Activated T-cell treated with anti-CD3 and anti-CD28 coated beads, Interleukin-2, amount 50 U/mL, for 72 hours (primary cell): ENCODE results near the gene GMPR2. TPM values are rescaled to one million over a fixed set of nuclear protein-coding genes. Genes with fewer than 3 reads are reported as not detected.

ENCODE experiments used
- ATAC-seq, 2 donors: fragments of 150-1000 bp; cut with Tn5 transposase; replicated peaks in 1 of 2; 2 replicates each; pipeline ENCODE4 v1.10.0; 2021; ENCODE audit warnings: moderate library complexity in 2 of 2, mild to moderate bottlenecking in 1 of 2
- DNase-seq, 2 donors: peaks; one replicate each; pipeline ENCODE4 v3.0.0; 2021 to 2022; ENCODE audit warnings: mixed read lengths in 1 of 2
- H3K27ac Mint-ChIP-seq: one replicate; pipeline ENCODE4 v1.8.0; 2022; ENCODE audit warnings: mild to moderate bottlenecking, moderate library complexity, mixed read lengths
- H3K27me3 Mint-ChIP-seq: one replicate; pipeline ENCODE4 v1.8.0; 2022; ENCODE audit warnings: low read depth, mixed read lengths
- H3K36me3 Mint-ChIP-seq, 2 donors: one replicate each; pipeline ENCODE4 v1.8.0; 2022; ENCODE audit warnings: mixed read lengths in 2 of 2, mild to moderate bottlenecking in 1 of 2; ENCODE audit not compliant: insufficient read depth in 2 of 2
- H3K4me1 Mint-ChIP-seq: one replicate; pipeline ENCODE4 v1.8.0; 2022; ENCODE audit warnings: low read depth, mixed read lengths
- H3K4me3 Mint-ChIP-seq, 2 donors: one replicate each; pipeline ENCODE4 v1.8.0; 2022; ENCODE audit warnings: mild to moderate bottlenecking in 2 of 2, mixed read lengths in 2 of 2, moderate library complexity in 2 of 2
- H3K9me3 Mint-ChIP-seq, 2 donors: one replicate each; pipeline ENCODE4 v1.8.0; 2022; ENCODE audit warnings: mixed read lengths in 2 of 2
- total RNA-seq, 2 donors: library from RNA; stranded (reverse); gene quantifications; one replicate each; pipeline ENCODE4 v1.2.3, GENCODE V29; 2022

The GMPR2 gene
- total RNA-seq, 2 donors from 2014 or later = 67.5 to 75.5 TPM

DNA sequence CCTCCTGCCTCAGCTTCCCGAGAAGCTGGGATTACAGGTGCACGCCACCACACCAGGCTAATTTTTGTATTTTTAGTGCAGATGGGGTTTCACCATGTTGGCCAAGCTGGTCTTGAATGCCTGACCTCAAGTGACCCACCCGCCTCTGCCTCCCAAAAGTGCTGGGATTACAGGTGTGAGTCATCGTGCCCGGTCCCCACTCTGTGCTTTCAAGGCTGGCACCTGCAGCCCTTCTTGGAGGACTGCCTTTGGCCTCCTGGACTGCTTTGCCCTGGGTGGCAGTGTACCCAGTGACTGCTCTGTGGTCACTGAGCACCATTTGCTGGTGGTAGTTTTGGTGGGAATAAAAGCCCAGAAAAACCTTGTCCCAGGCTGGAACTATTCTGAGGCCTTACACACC is 54.3 kb downstream of the GMPR2 start:
- Mint-ChIP-seq H3K4me3 (no peak overlapping the region), H3K27me3 (peaks cover 6% of the 10 kb centered on the region), H3K27ac (no peak overlapping the region), H3K9me3 (no peaks in the 10 kb centered on the region), H3K36me3 (peaks cover 5 to 9% of the 10 kb centered on the region in 2 donors), H3K4me1 (peaks cover 51% of the 10 kb centered on the region)
- no peak for ATAC-seq
- DNase-seq = no peak

Other genes starting within 250 kb of the GMPR2 start
- 10 to 100 TPM; 24.7 to 27.2 TPM for gene DHRS4L2, start 244.0 kb upstream of the GMPR2 start, total RNA-seq
- 1 to 10 TPM; 1.9 to 2.1 TPM for gene CARMIL3, start 180.9 kb upstream of the GMPR2 start, total RNA-seq
- under 1 TPM; 0.12 to 0.14 TPM for gene CPNE6, start 161.4 kb upstream of the GMPR2 start, total RNA-seq
- gene PCK2, start 138.6 kb upstream of the GMPR2 start, total RNA-seq = 100 to 1,000 TPM; 161 to 180 TPM
- gene DCAF11, start 118.2 kb upstream of the GMPR2 start, total RNA-seq = 100 to 1,000 TPM; 109 to 124 TPM
- 1 to 10 TPM; 5.2 TPM for gene NRL, start 118.0 kb upstream of the GMPR2 start, total RNA-seq
- 1 to 10 TPM in 1 of 2 donors, under 1 TPM in 1; 0.46 to 2.2 TPM for gene FITM1, start 102.3 kb upstream of the GMPR2 start, total RNA-seq
- 100 to 1,000 TPM; 342 to 378 TPM for gene PSME1, start 96.7 kb upstream of the GMPR2 start, total RNA-seq
- 10 to 100 TPM; 38.0 to 56.5 TPM for gene EMC9, start 91.3 kb upstream of the GMPR2 start, total RNA-seq
- 100 to 1,000 TPM; 369 to 376 TPM for gene PSME2, start 86.3 kb upstream of the GMPR2 start, total RNA-seq
- 10 to 100 TPM; 88.7 to 90.6 TPM for gene RNF31, start 85.4 kb upstream of the GMPR2 start, total RNA-seq
- gene IRF9, start 71.7 kb upstream of the GMPR2 start, total RNA-seq = 100 to 1,000 TPM; 245 to 263 TPM
- 10 to 100 TPM; 48.0 to 57.9 TPM for gene REC8, start 60.8 kb upstream of the GMPR2 start, total RNA-seq
- gene IPO4, start 44.1 kb upstream of the GMPR2 start, total RNA-seq = 10 to 100 TPM; 30.9 to 38.0 TPM
- 10 to 100 TPM; 27.4 to 32.5 TPM for gene TM9SF1, start 37.5 kb upstream of the GMPR2 start, total RNA-seq
- under 1 TPM in 1 of 2 donors, not detected in 1; 0.88 TPM for gene TSSK4, start 27.2 kb upstream of the GMPR2 start, total RNA-seq
- gene CHMP4A, start 19.4 kb upstream of the GMPR2 start, total RNA-seq = 100 to 1,000 TPM; 105 to 119 TPM
- 10 to 100 TPM; 16.8 to 20.2 TPM for gene MDP1, start 16.9 kb upstream of the GMPR2 start, total RNA-seq
- 100 to 1,000 TPM; 127 to 148 TPM for gene NEDD8, start 562 bp upstream of the GMPR2 start, total RNA-seq
- 100 to 1,000 TPM in 1 of 2 donors, 10 to 100 TPM in 1; 87.7 to 103 TPM for gene TINF2, start 9.7 kb downstream of the GMPR2 start, total RNA-seq
- gene TGM1, start 30.2 kb downstream of the GMPR2 start, total RNA-seq = 10 to 100 TPM in 1 of 2 donors, 1 to 10 TPM in 1; 9.3 to 14.0 TPM
- 10 to 100 TPM; 53.8 to 56.2 TPM for gene RABGGTA, start 38.7 kb downstream of the GMPR2 start, total RNA-seq
- 10 to 100 TPM; 28.5 to 29.0 TPM for gene DHRS1, start 66.9 kb downstream of the GMPR2 start, total RNA-seq
- gene NOP9, start 66.9 kb downstream of the GMPR2 start, total RNA-seq = 10 to 100 TPM; 31.7 to 34.0 TPM
- gene CIDEB, start 75.0 kb downstream of the GMPR2 start, total RNA-seq = 10 to 100 TPM; 11.6 to 12.9 TPM
- 10 to 100 TPM; 21.5 to 23.4 TPM for gene LTB4R2, start 77.2 kb downstream of the GMPR2 start, total RNA-seq
- 10 to 100 TPM; 27.1 to 28.5 TPM for gene LTB4R, start 78.6 kb downstream of the GMPR2 start, total RNA-seq
- gene ADCY4, start 102.1 kb downstream of the GMPR2 start, total RNA-seq = 1 to 10 TPM; 4.6 to 6.9 TPM
- gene RIPK3, start 107.1 kb downstream of the GMPR2 start, total RNA-seq = 10 to 100 TPM; 11.0 to 18.6 TPM
- 10 to 100 TPM in 1 of 2 donors, 1 to 10 TPM in 1; 2.6 to 11.3 TPM for gene NFATC4, start 135.3 kb downstream of the GMPR2 start, total RNA-seq
- gene NYNRIN, start 166.1 kb downstream of the GMPR2 start, total RNA-seq = under 1 TPM; 0.09 to 0.14 TPM
- gene CBLN3, start 196.7 kb downstream of the GMPR2 start, total RNA-seq = 10 to 100 TPM; 15.7 to 30.7 TPM
- 100 to 1,000 TPM; 114 to 126 TPM for gene KHNYN, start 197.0 kb downstream of the GMPR2 start, total RNA-seq
- gene SDR39U1, start 209.8 kb downstream of the GMPR2 start, total RNA-seq = 10 to 100 TPM; 38.5 to 44.8 TPM